ENCODE data around the gene AIMP1. TPM values are rescaled to one million over a fixed set of nuclear protein-coding genes. Genes with fewer than 3 reads are reported as not detected.

AIMP1 gene
- total RNA-seq, 1 donor from 2014 or later = 15.1 TPM

DNA sequence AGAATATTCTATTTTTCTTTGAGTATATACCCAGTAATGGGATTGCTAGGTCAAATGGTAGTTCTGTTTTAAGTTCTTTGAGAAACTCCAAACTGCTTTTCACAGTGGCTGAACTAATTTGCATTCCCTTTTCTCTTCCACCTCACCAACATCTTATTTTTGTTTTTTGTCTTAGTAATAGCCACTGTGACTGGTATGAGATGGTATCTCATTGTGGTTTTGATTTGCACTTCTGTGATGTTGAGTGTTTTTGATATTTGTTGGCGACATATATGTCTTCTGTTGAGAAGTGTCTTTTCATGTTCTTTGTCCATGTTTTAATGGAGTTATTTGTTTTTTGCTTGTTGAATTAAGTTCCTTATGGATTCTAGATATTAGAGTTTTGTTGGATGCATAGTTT lies 24.4 kb downstream of the AIMP1 start:
- no peaks in the 10 kb centered on the region for H3K9me3 ChIP-seq (ENCODE audit: control insufficient read depth in 3 of 3, low read length in 3 of 3)
- no peak overlapping the region for H3K27ac ChIP-seq (ENCODE audit: low read depth, low read length)
- H3K9ac ChIP-seq (ENCODE audit: low read depth in 1 of 3, low read length in 3 of 3) = no peak overlapping the region
- H3K4me1 ChIP-seq (ENCODE audit: control insufficient read depth in 3 of 3, insufficient read depth in 3 of 3, low read length in 3 of 3) = no peaks in the 10 kb centered on the region
- H3K27me3 ChIP-seq (ENCODE audit: control insufficient read depth in 3 of 3, insufficient read depth in 3 of 3, low read length in 3 of 3) = no peaks in the 10 kb centered on the region
- H3K4me3 ChIP-seq (ENCODE audit: low read length in 3 of 3) = no peak overlapping the region
- H3K36me3 ChIP-seq (ENCODE audit: control insufficient read depth in 3 of 3, insufficient read depth in 3 of 3, low read length in 3 of 3) = peaks cover 13 to 26% (median 19%) of the 10 kb centered on the region in 3 donors

DNA sequence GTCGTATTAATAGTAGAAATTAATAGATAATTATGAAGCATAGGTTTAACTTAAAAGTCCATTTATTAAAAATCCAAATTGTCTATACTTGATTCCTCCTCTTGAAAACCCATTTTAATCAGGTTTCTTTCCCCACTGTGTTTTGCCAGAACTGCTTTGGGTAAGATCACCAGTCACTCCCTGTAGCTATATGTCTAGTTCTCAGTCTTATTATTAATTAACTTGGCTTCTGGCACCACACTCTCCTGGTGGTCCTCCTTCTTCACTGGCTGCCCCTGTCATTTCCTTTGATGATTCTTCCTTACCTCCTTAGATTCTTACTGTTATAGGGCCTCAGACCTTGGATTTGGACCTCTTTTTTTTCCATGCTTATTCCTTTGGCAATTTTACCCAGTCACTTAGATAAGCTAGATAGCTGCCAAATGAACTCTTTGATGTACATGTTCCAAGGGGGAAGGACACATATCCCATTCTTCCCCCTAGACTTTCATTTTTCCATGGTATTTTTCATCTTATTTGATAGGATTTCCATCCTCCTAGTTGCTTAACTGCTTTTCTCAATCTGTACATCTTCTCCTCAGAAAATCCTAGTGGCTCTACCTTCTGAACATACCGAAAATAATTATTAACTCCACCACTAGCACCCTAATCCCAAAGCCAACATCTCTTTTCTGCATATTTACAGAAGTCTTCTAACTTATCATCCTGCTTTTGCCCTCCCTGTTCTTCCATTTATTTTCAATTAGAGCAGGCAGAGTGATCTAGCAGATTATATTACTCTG lies 27.7 kb downstream of the AIMP1 start:
- H3K36me3 ChIP-seq (ENCODE audit: control insufficient read depth in 3 of 3, insufficient read depth in 3 of 3, low read length in 3 of 3) = peaks cover 0 to 14% (median 12%) of the 10 kb centered on the region in 3 donors
- no peaks in the 10 kb centered on the region for H3K9me3 ChIP-seq (ENCODE audit: control insufficient read depth in 3 of 3, low read length in 3 of 3)
- H3K9ac ChIP-seq (ENCODE audit: low read depth in 1 of 3, low read length in 3 of 3) = no peak overlapping the region
- no peaks in the 10 kb centered on the region for H3K4me1 ChIP-seq (ENCODE audit: control insufficient read depth in 3 of 3, insufficient read depth in 3 of 3, low read length in 3 of 3)
- H3K27me3 ChIP-seq (ENCODE audit: control insufficient read depth in 3 of 3, insufficient read depth in 3 of 3, low read length in 3 of 3) = no peaks in the 10 kb centered on the region
- no peak overlapping the region for H3K27ac ChIP-seq (ENCODE audit: low read depth, low read length)
- H3K4me3 ChIP-seq (ENCODE audit: low read length in 3 of 3) = no peak overlapping the region

DNA sequence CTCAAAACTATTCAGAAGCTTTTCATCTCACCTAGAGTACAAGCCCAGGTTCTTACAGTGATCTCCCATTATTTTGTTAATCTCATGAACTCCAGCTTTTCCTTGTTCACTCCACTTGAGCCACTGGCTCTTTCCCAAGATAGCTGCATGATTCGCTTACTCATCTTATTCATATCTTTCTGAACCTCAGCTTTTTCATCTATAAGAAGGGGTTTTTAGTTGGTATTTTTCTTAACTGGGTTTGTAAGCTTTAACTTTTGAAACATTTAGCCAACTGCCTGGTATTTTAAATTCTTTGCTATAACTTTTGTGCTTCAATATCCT lies 28.3 kb downstream of the AIMP1 start:
- peaks cover 0 to 13% (median 12%) of the 10 kb centered on the region in 3 donors for H3K36me3 ChIP-seq (ENCODE audit: control insufficient read depth in 3 of 3, insufficient read depth in 3 of 3, low read length in 3 of 3)
- H3K9ac ChIP-seq (ENCODE audit: low read depth in 1 of 3, low read length in 3 of 3) = no peak overlapping the region
- no peaks in the 10 kb centered on the region for H3K9me3 ChIP-seq (ENCODE audit: control insufficient read depth in 3 of 3, low read length in 3 of 3)
- H3K4me1 ChIP-seq (ENCODE audit: control insufficient read depth in 3 of 3, insufficient read depth in 3 of 3, low read length in 3 of 3) = no peaks in the 10 kb centered on the region
- H3K27me3 ChIP-seq (ENCODE audit: control insufficient read depth in 3 of 3, insufficient read depth in 3 of 3, low read length in 3 of 3) = no peaks in the 10 kb centered on the region
- H3K27ac ChIP-seq (ENCODE audit: low read depth, low read length) = no peak overlapping the region
- H3K4me3 ChIP-seq (ENCODE audit: low read length in 3 of 3) = no peak overlapping the region

DNA sequence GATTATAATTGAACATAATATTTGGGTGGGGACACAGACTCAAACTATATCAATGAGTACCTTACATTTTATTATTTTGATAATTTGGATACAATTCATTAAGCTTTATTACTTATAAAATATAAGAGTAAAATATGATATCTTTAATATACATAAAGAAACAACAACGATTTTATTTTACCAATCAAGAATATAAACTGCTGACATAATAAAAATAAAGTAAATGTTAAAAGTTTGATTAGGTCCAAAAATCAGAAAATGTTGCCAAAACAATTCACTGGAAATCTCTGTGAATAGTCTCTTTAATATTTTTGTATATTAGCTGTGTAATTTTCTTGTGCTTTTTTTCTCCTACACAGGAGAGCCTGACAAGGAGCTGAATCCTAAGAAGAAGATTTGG lies 30.8 kb downstream of the AIMP1 start:
- Histone ChIP-seq H3K4me1 (ENCODE audit: control insufficient read depth in 3 of 3, insufficient read depth in 3 of 3, low read length in 3 of 3) (no peaks in the 10 kb centered on the region), H3K9ac (ENCODE audit: low read depth in 1 of 3, low read length in 3 of 3) (no peak overlapping the region), H3K36me3 (ENCODE audit: control insufficient read depth in 3 of 3, insufficient read depth in 3 of 3, low read length in 3 of 3) (peaks cover 0 to 10% (median 10%) of the 10 kb centered on the region in 3 donors)

DNA sequence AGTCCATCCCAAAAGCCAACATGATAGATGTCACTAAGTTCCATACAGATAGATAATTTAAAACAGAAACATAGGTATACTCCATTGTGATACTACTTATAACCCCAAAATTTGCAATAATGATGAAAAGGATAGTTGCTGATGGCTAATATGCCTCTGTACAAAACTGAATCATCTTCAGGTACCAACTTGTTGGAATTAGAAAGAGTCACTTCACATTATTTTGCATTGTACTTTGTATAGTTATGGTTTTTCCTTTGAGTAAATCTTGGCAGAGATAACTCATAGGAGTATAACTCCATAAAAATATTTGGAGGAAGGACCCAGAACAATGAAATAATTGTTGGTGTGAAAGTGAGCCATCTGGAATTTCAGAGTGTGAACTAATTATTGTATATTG lies 34.7 kb downstream of the AIMP1 start:
- H3K4me3 ChIP-seq (ENCODE audit: low read length in 3 of 3) = no peak overlapping the region
- no peaks in the 10 kb centered on the region for H3K27me3 ChIP-seq (ENCODE audit: control insufficient read depth in 3 of 3, insufficient read depth in 3 of 3, low read length in 3 of 3)
- peaks cover 0 to 3% (median 0%) of the 10 kb centered on the region in 3 donors for H3K4me1 ChIP-seq (ENCODE audit: control insufficient read depth in 3 of 3, insufficient read depth in 3 of 3, low read length in 3 of 3)
- H3K9ac ChIP-seq (ENCODE audit: low read depth in 1 of 3, low read length in 3 of 3) = no peak overlapping the region
- no peaks in the 10 kb centered on the region for H3K9me3 ChIP-seq (ENCODE audit: control insufficient read depth in 3 of 3, low read length in 3 of 3)
- H3K27ac ChIP-seq (ENCODE audit: low read depth, low read length) = no peak overlapping the region
- H3K36me3 ChIP-seq (ENCODE audit: control insufficient read depth in 3 of 3, insufficient read depth in 3 of 3, low read length in 3 of 3) = peaks cover 0 to 10% (median 10%) of the 10 kb centered on the region in 3 donors

More for the DNA sequence above, 30.8 kb downstream of the AIMP1 start:
- Histone ChIP-seq H3K27ac (ENCODE audit: low read depth, low read length) (no peak overlapping the region), H3K4me3 (ENCODE audit: low read length in 3 of 3) (no peak overlapping the region), H3K27me3 (ENCODE audit: control insufficient read depth in 3 of 3, insufficient read depth in 3 of 3, low read length in 3 of 3) (no peaks in the 10 kb centered on the region), H3K9me3 (ENCODE audit: control insufficient read depth in 3 of 3, low read length in 3 of 3) (no peaks in the 10 kb centered on the region)

DNA sequence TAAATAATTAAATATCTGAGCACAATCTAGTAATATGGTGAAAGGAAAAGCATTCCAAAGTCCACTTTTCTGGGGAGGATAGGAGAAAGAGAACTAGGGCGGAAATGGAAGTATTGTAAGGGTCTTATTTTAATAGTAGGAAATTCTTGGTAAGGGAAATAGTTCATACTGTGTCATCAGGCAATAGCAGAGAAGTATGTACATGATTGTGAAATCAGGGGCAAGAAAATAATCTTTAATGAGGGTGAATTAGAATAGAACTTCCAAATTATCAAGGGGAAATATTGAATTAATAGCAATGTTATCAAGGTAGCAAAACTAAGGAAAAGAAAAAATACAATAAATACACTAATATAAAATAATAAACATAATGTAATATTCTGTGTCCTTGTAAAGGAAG lies 37.4 kb downstream of the AIMP1 start:
- Histone ChIP-seq H3K9ac (ENCODE audit: low read depth in 1 of 3, low read length in 3 of 3) (no peak overlapping the region), H3K27ac (ENCODE audit: low read depth, low read length) (no peak overlapping the region), H3K4me3 (ENCODE audit: low read length in 3 of 3) (no peak overlapping the region), H3K27me3 (ENCODE audit: control insufficient read depth in 3 of 3, insufficient read depth in 3 of 3, low read length in 3 of 3) (no peaks in the 10 kb centered on the region), H3K36me3 (ENCODE audit: control insufficient read depth in 3 of 3, insufficient read depth in 3 of 3, low read length in 3 of 3) (peaks cover 0 to under 1% (median under 1%) of the 10 kb centered on the region in 3 donors), H3K4me1 (ENCODE audit: control insufficient read depth in 3 of 3, insufficient read depth in 3 of 3, low read length in 3 of 3) (peaks cover 0 to 3% (median 0%) of the 10 kb centered on the region in 3 donors), H3K9me3 (ENCODE audit: control insufficient read depth in 3 of 3, low read length in 3 of 3) (no peaks in the 10 kb centered on the region)

DNA sequence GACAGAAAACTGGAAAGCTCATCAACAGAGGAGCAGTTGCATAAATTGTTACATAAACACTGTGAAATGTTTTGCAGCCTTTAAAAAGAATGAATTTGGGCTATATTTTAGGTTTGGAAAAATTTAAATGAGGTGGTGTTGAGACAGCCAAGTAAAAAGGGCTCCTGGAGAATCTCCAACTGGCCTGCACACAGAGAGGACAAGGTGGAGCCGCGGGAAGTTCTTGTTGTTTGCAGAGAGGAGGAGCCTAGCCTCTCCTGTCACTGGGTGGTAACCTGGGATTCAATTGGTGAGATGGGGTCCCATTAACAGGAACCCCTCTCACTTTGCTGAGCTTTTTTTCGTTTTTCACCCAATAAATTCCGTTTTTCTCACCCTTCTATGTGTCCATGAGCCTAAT lies 38.8 kb downstream of the AIMP1 start:
- Histone ChIP-seq H3K9me3 (ENCODE audit: control insufficient read depth in 3 of 3, low read length in 3 of 3) (no peaks in the 10 kb centered on the region), H3K27ac (ENCODE audit: low read depth, low read length) (no peak overlapping the region), H3K4me3 (ENCODE audit: low read length in 3 of 3) (peak overlapping the region in 1 of 3 donors; percentile 21), H3K36me3 (ENCODE audit: control insufficient read depth in 3 of 3, insufficient read depth in 3 of 3, low read length in 3 of 3) (no peaks in the 10 kb centered on the region), H3K9ac (ENCODE audit: low read depth in 1 of 3, low read length in 3 of 3) (no peak overlapping the region), H3K4me1 (ENCODE audit: control insufficient read depth in 3 of 3, insufficient read depth in 3 of 3, low read length in 3 of 3) (peaks cover 0 to 3% (median 0%) of the 10 kb centered on the region in 3 donors), H3K27me3 (ENCODE audit: control insufficient read depth in 3 of 3, insufficient read depth in 3 of 3, low read length in 3 of 3) (no peaks in the 10 kb centered on the region)

DNA sequence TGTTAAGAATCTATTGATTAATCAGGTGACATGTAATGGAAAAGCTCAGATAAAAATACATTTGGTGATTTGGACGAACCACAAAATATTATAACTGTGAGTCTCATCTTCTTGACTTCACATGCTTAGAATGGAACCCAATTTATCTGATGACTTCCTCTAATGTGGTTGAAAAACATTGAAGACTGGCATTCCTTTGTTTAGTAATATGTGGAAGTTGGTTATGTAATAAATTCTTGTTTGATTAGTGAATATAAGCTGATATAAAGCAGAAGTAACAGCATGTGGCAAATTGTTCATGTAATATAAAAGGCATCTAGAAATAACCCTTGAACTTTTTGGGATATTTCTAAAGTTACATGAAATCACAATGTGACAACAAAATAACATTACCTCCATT lies 42.5 kb downstream of the AIMP1 start:
- H3K9ac ChIP-seq (ENCODE audit: low read depth in 1 of 3, low read length in 3 of 3) = no peak overlapping the region
- no peaks in the 10 kb centered on the region for H3K36me3 ChIP-seq (ENCODE audit: control insufficient read depth in 3 of 3, insufficient read depth in 3 of 3, low read length in 3 of 3)
- H3K27me3 ChIP-seq (ENCODE audit: control insufficient read depth in 3 of 3, insufficient read depth in 3 of 3, low read length in 3 of 3) = no peaks in the 10 kb centered on the region

DNA sequence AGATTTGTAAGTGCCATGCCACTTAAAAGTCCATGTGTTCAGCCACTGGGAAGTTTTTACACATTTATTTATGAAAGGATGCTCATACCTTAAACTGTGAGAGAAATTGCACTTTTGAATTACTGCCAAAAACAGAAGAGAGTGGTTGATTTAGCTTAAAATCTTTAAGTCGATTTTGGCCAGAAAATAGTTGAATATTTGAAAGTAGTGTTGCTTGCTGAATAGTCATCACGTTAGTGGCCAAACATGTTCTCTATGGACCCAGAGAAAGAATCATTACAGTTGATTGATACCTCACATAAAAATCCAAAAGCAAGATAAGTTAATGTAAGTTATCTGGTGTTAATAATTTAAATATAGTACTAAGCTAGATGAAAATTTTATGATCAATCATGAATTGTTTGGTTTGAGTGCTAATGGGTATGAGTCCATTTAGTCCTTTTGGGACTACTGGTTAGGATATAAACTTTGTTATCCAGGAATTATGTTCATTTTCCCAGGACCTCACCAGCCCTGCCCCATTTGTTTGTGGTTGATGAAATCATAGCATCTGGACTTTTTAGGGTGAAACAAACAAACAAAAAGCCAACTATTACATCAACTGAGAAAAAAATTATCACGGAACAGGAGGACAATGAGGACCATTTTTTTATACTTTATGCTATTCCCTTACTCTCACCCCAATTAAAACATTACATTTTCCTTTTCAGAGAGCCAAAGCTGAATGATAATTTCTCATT lies 45.9 kb downstream of the AIMP1 start:
- Histone ChIP-seq H3K4me1 (ENCODE audit: control insufficient read depth in 3 of 3, insufficient read depth in 3 of 3, low read length in 3 of 3) (peaks cover 0 to 5% (median 0%) of the 10 kb centered on the region in 3 donors), H3K36me3 (ENCODE audit: control insufficient read depth in 3 of 3, insufficient read depth in 3 of 3, low read length in 3 of 3) (no peaks in the 10 kb centered on the region), H3K9me3 (ENCODE audit: control insufficient read depth in 3 of 3, low read length in 3 of 3) (no peaks in the 10 kb centered on the region), H3K27me3 (ENCODE audit: control insufficient read depth in 3 of 3, insufficient read depth in 3 of 3, low read length in 3 of 3) (no peaks in the 10 kb centered on the region), H3K9ac (ENCODE audit: low read depth in 1 of 3, low read length in 3 of 3) (no peak overlapping the region), H3K27ac (ENCODE audit: low read depth, low read length) (no peak overlapping the region), H3K4me3 (ENCODE audit: low read length in 3 of 3) (no peak overlapping the region)

More for the DNA sequence above, 42.5 kb downstream of the AIMP1 start:
- Histone ChIP-seq H3K4me1 (ENCODE audit: control insufficient read depth in 3 of 3, insufficient read depth in 3 of 3, low read length in 3 of 3) (peaks cover 0 to 3% (median 0%) of the 10 kb centered on the region in 3 donors), H3K9me3 (ENCODE audit: control insufficient read depth in 3 of 3, low read length in 3 of 3) (no peaks in the 10 kb centered on the region), H3K27ac (ENCODE audit: low read depth, low read length) (no peak overlapping the region), H3K4me3 (ENCODE audit: low read length in 3 of 3) (no peak overlapping the region)

DNA sequence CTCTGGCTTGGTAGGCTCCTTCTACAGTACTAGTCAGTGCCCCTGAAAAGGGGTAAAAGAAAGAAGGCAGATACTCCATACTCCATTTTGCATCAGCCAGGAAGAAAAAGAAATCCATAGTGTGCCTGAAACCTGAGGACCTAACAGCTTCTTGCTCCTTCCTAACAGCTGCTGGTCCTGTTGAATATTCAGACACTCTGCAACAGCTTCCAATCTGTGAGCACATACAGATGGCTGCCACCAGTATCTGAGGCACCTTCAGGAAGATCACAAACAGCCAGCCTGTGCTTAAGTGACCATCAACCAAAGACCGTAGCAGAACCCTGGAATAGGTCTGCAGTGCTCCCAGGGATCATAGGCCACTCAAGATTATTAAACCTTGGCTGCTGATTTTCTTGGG lies 47.9 kb downstream of the AIMP1 start:
- no peak overlapping the region for H3K9ac ChIP-seq (ENCODE audit: low read depth in 1 of 3, low read length in 3 of 3)
- H3K4me1 ChIP-seq (ENCODE audit: control insufficient read depth in 3 of 3, insufficient read depth in 3 of 3, low read length in 3 of 3) = peaks cover 0 to 5% (median 0%) of the 10 kb centered on the region in 3 donors
- H3K9me3 ChIP-seq (ENCODE audit: control insufficient read depth in 3 of 3, low read length in 3 of 3) = no peaks in the 10 kb centered on the region
- H3K36me3 ChIP-seq (ENCODE audit: control insufficient read depth in 3 of 3, insufficient read depth in 3 of 3, low read length in 3 of 3) = no peaks in the 10 kb centered on the region
- H3K27ac ChIP-seq (ENCODE audit: low read depth, low read length) = no peak overlapping the region
- no peaks in the 10 kb centered on the region for H3K27me3 ChIP-seq (ENCODE audit: control insufficient read depth in 3 of 3, insufficient read depth in 3 of 3, low read length in 3 of 3)
- no peak overlapping the region for H3K4me3 ChIP-seq (ENCODE audit: low read length in 3 of 3)
